HG03432 (cell line): ENCODE data around the gene GALNT11.
"Not testable (repeated sequence)": the region's sequence is repeated elsewhere in the genome, so short reads cannot be mapped to it uniquely, and the experiment has no call there.

ENCODE experiments used
- ATAC-seq: cut with Tn5 transposase; IDR thresholded peaks from one replicate; pipeline ENCODE4 v1.9.1; 2021; ENCODE audit warnings: mild to moderate bottlenecking, moderate library complexity; ENCODE audit not compliant: unreplicated experiment

Gene GALNT11

DNA sequence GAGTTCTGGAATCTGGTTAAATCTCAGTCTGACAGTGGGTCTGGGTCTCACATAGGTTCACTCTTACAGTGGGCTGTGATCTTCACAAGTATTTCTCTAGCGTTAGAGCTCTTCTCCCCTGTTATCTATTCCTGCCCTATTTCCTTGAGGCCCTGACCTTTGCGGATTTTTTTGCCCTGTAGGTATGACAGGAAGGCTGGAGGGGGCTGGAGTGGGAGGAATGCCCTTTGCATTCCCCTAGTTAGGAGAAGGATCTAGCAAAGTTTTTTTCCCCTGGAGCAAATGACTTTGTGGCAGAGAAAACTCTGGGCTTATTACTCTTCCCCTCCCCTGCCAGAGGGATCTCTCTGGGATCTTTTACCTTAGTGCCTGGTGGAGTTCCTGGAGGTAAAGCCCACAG lies 49.2 kb downstream of the GALNT11 start:
- no peak for ATAC-seq

DNA sequence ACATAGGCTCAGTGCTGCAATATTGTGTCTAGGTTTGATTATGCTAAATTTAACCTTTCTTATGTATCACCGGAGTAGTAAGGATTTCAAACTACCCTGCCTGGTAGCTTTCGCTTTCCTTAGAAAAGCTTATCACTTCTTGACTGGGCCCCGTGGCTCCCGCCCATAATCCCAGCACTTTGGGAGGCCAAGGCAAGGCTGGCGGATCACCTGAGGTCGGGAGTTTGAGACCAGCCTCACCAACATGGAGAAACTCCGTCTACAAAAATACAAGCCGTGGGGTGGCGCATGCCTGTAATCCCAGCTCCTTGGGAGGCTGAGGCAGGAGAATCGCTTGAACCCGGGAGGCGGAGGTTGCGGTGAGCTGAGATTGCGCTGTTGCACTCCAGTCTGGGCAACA lies 49.9 kb downstream of the GALNT11 start:
- ATAC-seq, result not testable (repeated sequence)

DNA sequence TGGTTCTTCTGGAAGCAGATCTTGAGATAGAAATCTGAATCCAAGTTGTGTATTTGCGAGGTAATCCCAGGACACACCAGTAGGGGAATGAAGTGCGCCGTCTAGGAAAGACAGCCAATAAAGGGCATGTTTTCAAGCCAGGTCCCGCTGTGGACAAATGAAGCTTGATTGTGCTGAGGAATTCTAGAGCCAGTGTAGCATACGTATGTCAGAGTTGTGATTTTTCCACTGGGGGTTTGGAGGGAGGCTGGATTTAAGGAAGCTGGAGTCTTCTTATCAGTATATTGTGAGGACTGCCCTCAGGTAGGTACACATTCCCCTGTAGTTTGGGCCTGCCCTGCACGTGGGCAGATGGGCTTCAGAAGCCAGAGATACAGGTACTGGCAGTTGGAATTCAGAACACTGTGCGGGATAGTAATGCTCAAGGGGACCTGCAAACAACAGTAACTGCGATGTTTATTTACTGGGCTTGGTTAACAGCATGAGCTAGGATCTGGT lies 50.9 kb downstream of the GALNT11 start:
- no peak for ATAC-seq

DNA sequence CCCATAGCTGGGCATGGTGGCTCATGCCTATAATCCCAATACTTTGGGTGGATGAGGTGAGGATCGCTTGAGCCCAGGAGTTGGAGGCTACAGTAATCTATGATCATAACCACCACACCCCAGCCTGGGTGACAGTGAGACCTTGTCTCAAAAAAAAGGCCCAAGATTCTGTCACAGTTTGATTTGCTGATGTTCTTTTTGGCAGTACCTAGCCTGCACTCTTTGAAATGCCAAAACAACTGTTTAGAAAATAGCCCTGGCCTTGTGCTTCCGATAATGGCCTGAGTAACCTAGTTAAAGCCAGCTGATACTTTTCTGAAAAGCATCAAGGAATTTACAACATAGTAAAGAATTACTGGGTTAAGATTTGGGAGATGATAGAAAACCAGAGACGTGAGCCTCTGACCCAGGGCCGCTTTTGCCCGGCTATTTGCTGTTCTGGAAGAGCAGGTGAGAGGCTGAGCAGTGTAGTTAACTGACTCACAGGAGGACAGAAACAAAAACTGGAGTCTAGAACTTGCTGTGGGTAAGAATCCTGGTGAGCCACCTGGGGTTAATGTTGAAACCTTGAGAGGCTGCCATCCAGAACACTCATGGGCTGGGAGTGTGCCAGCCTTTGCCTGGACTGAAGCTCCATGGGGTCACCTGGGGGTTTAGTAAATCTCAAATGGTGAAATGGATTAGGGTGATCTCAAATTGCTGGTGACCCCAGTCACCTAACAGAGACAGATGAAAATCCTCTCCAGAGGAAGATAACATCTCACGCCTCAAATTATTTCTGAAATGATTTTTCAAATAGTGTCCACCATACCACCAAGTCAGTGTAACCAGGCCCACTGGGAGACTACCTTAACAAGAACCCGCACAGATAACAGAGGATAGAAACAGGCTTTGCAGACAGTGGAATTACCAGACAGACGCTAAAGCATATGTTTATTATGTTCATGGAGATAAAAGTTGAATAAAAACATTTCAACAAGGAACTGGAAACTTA lies 51.8 kb downstream of the GALNT11 start:
- no peak for ATAC-seq

DNA sequence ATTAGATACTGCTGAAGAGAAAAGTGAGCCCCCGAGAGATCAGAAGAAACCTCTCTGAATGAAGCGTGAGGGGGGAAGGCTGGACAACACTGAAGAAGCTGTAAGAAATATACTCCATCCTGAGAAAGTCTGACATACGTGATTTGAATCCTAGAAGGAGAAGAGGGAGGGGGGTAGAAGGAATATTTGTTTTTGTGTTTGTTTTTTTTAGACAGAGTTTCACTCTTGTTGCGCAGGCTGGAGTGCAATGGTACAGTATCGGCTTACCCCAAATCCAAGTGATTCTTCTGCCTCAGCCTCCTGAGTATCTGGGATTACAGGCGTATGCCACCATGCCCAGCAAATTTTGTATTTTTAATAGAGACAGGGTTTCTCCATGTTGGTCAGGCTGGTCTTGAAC lies 52.6 kb downstream of the GALNT11 start:
- ATAC-seq, result no peak

DNA sequence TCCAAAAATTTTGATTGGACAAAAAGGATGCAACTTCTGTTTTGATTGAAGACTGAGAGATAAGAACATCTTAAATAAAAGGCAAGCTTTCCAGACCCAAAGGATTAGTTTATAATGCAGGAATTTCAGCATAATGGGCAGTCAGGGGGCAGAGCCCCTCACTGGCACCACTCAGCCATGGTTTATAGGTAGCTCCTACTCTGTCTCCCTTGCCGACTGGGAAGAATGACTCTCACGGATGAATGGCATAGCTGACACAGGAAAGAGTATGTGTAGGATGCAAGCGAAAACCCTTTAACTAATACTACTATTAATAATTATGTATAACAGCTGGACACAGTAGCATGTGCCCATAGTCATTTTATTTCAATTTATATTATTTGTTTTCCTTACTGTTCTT lies 53.3 kb downstream of the GALNT11 start:
- no peak for ATAC-seq

DNA sequence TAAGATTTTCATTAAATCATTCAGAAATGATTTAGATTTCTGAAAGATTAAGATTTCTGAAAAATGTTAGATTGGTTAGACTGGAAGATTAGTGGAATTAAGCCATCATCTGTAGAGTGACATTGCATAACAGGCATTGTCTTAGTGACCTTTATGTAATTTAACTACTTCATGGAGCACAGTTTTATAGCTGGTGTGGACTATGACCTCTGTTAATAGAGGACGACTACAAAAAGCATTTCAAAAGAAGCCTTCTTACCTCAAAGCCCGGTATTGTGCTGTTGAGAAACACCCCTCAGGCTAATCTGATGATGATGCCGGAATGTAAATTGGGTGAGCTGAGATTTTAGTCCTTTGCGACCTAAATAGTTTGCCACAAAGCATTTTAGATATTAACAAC lies 55.6 kb downstream of the GALNT11 start:
- ATAC-seq, result no peak

DNA sequence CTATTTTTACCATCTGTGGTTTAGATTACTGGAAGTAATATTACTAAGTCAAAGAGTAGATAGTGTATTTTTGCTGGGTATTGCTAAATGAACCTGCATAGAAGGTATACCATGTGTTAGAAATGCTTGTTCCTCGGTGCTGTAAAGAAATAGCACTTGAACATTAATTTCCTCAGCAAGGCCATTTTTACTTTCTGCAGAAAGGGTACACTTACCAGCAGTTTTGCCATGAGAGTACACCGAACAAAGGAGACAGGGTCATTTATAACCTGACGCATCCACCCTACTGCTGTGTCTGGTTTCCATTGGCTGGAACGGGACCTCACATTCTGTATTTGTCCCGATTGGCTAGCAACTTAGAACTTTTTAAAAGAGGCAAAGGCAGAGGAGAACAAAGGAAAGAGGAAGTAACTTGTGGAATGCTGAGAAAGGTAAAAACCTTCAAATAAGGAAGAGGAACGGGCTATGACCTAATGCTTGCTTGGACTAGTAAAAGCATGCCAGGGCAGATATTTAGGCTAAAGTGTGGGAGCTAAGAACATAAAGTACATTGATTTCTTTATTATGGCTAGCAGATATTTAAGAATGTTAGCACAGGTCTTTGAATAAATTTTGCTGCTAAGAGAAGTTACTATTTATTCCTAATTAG lies 56.7 kb downstream of the GALNT11 start:
- not testable (repeated sequence) for ATAC-seq

DNA sequence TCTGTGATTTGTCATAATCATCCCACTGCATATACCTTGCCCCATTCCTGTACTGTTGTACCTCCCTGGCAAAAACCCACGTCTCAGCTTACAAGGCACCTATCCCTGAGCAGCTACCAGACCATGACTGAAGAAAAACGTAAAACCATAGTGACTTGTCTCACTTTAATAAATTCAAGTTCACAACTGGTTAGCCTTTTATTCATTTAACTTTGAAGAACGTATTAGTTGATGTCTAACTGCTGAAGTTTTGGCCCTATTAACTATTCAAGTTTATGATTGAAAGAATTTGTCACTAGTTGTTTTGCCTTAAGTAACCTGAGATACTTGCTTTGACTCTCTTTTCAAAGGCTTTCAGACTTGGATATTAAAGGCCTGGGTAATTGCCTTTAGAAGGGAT lies 59.7 kb downstream of the GALNT11 start:
- no peak for ATAC-seq

DNA sequence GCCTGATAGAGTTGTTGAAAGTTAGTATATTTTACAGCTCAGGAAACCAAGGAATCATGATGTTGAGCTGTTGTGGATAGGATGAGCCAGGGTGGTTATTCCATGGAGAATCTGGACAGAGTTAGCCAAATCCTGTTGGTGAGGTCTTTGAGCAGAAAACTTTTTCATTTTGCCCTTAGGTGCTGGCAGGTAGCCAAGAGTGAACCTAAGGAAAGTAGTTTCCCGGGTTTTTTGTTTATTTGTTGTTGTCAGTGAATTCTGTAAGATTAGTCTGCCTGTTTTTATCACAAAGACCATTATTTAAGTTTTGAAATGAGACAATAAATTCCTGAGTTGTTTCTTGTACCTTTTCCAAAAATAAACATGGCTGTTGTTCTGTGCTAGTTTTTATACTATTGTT lies 61.0 kb downstream of the GALNT11 start:
- ATAC-seq, result no peak

DNA sequence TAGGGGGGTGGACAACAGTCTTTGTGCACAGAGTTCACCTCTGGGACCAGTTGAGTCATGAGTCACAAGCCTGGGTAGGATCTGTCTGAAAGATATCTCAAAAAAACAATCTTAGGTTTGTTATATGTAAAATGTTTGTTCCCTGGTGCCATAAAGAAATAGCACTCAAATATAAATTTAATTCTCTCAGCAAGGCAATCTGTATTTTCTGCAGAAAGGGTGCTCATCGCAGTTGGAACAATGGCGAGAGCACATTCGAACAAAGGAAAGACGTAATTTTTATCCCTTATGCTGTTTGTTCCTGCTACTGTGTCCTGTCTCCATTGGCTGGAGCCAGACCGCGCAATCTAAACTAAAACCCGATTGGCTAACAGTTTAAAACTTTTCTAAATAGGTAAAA lies 63.7 kb downstream of the GALNT11 start:
- ATAC-seq, result no peak

DNA sequence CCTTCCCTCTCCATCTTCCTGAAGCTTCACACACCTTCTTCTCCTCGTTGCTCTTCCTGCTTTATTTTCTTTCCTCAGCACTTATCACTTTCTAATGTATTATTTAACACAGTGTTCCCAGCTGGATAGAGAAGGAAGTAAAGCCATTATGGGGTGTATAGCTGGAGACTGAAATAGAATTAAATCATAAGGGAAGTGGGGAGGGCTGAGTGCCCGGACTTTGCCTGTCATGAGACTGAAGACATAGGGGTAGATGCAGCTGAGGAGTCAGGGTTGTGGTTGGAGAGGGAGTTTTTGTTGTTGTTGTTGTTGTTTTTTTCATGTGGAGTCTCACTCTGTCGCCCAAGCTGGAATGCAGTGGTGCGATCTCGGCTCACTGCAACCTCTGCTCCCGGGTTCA lies 65.3 kb downstream of the GALNT11 start:
- no peak for ATAC-seq

DNA sequence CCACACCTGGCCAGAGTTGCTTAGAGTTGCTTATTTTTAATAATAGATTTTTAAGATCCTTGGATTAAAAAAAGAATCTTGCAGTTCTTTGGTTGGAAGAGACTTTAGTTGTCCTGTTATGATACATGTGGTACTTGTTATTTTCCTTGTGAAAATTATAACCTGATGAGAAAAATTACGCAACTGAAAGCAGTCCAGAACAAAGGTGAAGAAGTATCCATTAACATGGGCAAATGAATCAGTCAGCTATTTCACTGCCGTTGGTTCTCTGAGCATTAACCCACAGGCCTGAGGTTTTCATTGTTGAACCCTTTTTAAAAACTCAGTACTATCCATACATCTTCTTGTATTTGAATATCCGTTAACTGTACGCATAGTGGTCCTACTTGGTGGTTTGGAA lies 68.2 kb downstream of the GALNT11 start:
- ATAC-seq, result no peak

DNA sequence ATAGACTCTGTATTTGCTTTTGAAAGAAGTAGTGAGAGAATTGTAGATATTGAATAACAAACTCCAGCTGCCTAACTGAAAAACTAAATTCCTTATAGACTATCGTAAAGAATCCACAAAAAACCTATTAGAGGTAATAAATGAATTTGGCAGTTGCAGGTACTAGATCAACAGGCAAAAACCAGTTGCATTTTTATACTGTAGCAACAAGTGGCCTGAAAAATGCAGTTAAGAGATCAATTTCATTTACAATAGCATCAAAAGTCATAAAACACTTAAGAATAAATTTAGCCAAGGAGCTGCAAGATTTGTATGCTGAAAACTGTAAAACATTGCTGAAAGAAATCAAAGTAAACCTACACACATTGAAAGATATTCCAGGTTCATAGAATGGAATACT lies 70.3 kb downstream of the GALNT11 start:
- ATAC-seq, result no peak

DNA sequence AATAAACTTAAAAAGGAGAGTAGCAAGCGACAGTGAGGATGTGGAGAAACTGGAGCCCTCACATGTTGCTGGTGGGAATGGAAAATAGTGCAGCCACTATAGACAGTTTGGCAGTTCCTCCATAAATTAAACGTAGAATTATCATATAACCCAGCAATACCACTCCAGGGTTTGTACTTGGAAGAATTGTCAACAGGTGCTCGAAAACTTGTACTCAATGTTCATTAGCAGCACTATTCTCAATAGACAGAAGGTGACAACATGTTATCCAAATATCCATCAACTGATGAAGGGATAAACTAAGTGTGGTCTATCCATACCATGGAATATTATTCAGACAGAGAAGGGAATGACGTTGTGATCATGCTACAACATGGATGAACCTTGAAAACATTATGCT lies 71.9 kb downstream of the GALNT11 start:
- ATAC-seq, result no peak

DNA sequence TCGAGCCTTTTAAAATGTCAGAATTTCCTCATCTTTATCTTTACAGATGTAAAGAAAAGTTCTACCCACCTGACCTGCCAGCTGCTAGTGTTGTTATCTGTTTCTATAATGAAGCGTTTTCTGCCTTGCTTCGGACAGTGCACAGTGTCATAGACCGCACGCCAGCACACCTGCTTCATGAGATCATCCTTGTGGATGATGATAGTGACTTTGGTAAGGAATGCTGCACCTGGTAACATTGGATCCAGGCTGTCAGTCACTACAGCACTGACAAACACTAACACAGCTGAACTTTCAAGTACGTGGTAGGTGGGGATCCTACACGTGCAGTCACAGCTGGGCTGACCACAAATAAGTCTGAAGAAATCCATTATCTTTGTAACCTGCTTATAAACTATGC lies 77.6 kb downstream of the GALNT11 start:
- no peak for ATAC-seq

DNA sequence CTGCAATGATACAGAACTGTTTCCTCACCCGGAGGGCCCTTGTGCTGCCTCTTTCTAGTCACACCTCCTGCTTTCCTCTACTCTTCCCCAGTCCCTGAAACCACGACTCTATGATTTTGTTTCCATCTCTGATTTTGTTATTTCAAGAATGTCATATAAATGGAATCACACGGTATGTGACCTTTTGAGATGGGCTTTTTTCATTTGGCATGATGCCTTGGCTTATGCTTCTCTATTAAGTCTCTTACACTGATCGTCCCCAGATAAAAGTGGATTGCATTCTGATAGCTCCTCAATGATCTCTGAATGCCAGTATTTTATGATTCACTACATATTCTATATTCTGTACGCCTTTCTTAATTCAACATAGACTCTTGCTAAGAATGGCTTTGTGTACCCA lies 78.2 kb downstream of the GALNT11 start:
- no peak for ATAC-seq

DNA sequence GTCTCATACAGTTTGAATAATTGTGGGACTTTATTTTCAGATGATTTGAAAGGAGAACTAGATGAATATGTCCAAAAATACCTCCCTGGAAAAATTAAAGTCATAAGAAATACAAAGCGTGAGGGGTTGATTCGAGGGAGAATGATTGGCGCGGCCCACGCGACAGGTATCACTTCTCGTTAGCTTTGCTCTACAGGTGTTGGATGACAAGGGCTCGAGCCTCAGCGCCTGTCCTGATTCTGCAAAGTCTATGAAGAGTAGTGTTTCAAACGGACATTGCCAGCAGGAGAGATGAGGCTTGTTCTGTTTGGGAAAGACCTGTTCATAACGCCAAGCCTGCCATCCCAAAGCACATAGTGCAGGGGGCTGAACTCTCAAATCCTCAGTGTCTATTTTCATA lies 79.7 kb downstream of the GALNT11 start:
- no peak for ATAC-seq

DNA sequence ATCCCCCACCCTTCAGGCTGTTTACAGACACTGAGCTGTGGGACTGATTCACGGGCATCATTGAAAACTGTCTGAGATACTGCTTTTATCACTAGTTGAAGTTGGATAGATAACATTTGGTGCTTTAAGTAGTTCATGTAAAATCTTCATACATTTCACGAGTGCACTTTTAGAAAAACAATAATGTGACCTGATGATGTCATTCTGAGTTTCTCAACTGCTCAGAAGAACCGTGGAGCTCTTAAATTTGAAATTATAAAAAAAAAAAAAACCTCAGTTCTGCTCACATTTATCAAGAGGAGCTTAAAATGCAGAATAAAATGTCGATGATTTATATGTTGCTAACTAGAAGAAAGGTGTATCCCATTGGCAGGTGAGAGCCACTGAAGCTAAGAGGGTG lies 81.5 kb downstream of the GALNT11 start:
- no peak for ATAC-seq

DNA sequence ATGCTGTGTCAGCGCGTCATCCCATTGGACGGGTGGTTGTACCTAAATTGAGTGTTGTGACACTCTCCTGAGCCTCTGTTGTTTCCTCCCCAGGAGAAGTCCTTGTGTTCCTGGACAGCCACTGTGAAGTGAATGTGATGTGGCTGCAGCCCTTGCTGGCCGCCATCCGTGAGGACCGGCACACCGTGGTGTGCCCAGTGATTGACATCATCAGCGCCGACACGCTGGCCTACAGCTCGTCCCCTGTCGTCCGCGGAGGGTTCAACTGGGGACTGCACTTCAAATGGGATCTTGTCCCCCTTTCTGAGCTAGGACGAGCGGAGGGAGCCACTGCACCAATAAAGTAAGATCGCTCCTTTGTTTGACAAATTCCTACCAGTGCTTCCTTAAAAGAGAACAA lies 82.5 kb downstream of the GALNT11 start:
- ATAC-seq, result no peak

DNA sequence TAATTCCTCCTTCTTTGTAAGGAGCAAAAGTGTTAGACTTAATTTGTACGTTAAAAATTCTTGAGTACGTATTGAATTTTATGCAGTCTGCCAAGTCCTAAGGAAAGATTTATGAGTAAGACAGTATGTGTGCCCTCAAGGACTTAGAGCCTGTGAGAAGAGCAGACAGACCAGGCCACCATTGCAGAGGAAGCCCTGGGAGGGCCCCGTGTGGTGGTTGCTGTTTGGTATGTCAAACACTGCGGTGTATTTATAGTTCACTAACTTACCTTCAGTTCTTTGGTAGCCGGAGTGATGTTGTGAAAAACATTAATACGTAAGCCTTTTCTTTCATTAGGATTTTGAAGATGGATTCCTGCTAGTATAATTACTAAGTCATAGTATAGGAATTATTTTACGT lies 82.9 kb downstream of the GALNT11 start:
- ATAC-seq, result no peak

DNA sequence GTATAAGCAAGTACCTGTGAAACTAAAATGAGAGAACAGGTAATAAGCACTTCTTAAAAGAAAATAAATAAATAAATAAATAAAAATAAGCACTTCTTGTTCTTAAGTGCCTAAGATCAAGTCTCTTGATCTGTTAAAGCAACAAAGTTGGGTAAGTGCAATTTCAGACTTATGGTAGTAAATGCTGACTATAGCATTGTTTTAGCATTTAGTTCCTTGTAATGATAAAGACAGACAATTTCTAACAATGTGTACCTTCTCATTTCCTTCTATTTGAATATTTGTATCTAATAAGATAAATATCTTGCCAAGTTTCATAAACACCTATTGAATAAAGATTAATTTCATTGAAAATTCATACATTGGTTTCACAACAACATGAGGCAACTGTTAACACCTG lies 87.4 kb downstream of the GALNT11 start:
- no peak for ATAC-seq
